ENCODE results near the gene ZFPM1.

DNA sequence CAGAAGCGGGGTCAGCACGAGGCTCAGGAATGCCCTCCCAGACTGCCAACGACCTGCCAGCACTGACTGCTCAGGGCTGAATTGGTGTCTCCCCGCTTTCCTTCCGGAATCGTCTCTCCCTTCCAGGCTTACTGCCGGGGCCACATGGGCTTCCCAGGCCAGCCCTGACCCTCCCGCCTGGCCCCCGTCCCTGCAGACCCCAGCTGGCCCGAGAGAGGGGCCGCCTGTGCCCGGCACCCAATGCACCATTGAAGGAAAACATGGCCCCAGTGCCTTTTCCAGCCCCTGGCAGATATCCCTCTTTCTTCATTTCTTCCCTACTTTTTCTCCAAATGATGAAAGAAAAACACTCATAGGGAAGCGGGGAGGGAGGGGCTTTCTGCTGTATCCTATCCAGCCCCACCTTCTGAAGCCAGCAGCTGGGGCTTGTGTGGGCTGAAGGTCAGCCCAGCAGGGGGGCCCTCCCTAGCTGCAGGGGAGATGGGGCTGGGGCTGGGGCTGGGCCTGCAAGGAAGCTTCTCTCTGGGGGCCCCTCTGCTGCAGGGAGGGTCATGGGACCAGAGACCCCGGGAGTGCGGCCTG, 44.4 kb upstream of the ZFPM1 start:
- TF ChIP-seq ZFP3 (CRISPR knock-in tag; IDR thresholded peaks at IDR 0.05) = no peak
- TF ChIP-seq ARNTL (CRISPR knock-in tag; IDR thresholded peaks at IDR 0.05; ENCODE audit: borderline replicate concordance, low read depth) = no peak
- TF ChIP-seq, protein P1, sequence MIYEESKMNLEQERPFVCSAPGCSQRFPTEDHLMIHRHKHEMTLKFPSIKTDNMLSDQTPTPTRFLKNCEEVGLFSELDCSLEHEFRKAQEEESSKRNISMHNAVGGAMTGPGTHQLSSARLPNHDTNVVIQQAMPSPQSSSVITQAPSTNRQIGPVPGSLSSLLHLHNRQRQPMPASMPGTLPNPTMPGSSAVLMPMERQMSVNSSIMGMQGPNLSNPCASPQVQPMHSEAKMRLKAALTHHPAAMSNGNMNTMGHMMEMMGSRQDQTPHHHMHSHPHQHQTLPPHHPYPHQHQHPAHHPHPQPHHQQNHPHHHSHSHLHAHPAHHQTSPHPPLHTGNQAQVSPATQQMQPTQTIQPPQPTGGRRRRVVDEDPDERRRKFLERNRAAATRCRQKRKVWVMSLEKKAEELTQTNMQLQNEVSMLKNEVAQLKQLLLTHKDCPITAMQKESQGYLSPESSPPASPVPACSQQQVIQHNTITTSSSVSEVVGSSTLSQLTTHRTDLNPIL (CRISPR knock-in tag; IDR thresholded peaks at IDR 0.05; ENCODE audit: low read depth) = no peak
